Renal cortex interstitium (tissue), 11 donors: ENCODE results near the gene DNAH7. TPM values are rescaled to one million over a fixed set of nuclear protein-coding genes. Genes with fewer than 3 reads are reported as not detected.

Experiments used
- DNase-seq, 11 donors: peaks; one replicate each; pipeline ENCODE4 v3.0.0-alpha.2; 2013; ENCODE audit warnings: low read depth in 9 of 11, low spot score in 4 of 11; ENCODE audit errors: extremely low read depth in 1 of 11
- polyA plus RNA-seq, 3 donors: library from polyadenylated mRNA; unstranded; fragments of 120-200 nt; gene quantifications; one replicate each; pipeline ENCODE4 v1.2.1, GENCODE V29; 2013; ENCODE audit not compliant: insufficient read length in 3 of 3

DNAH7 gene
- polyA plus RNA-seq, 3 donors: 6.5 to 9.7 (median 8.9) TPM

GRCh38 chr2:195768431-195768830 lies 300.2 kb downstream of the DNAH7 start:
- no peak for DNase-seq

GRCh38 chr2:195766691-195767090 lies 301.9 kb downstream of the DNAH7 start:
- no peak for DNase-seq

GRCh38 chr2:195763866-195764265 lies 304.8 kb downstream of the DNAH7 start:
- DNase-seq: no peak

- no peak for DNase-seq
These were observed 308.8 kb downstream of the DNAH7 start for GRCh38 chr2:195759877-195760276.

GRCh38 chr2:195758846-195759245 lies 309.8 kb downstream of the DNAH7 start:
- DNase-seq: no peak

- DNase-seq: no peak
These were observed 312.3 kb downstream of the DNAH7 start for GRCh38 chr2:195756218-195756942.

GRCh38 chr2:195741191-195741590 lies 327.4 kb downstream of the DNAH7 start:
- no peak for DNase-seq

- no peak for DNase-seq
These were observed 330.9 kb downstream of the DNAH7 start for GRCh38 chr2:195737511-195738325.

GRCh38 chr2:195735347-195735746 lies 333.3 kb downstream of the DNAH7 start:
- DNase-seq: no peak

GRCh38 chr2:195734931-195735330 lies 333.7 kb downstream of the DNAH7 start:
- DNase-seq: no peak

GRCh38 chr2:195734395-195734794 lies 334.2 kb downstream of the DNAH7 start:
- no peak for DNase-seq

- DNase-seq: no peak
These were observed 334.8 kb downstream of the DNAH7 start for GRCh38 chr2:195733831-195734230.

GRCh38 chr2:195732574-195732973 lies 336.1 kb downstream of the DNAH7 start:
- DNase-seq: peak in 8 of 11 donors; percentile 11 to 37 (median 24)

- no peak for DNase-seq
These were observed 337.7 kb downstream of the DNAH7 start for GRCh38 chr2:195730912-195731311.

GRCh38 chr2:195727106-195727505 lies 341.5 kb downstream of the DNAH7 start:
- DNase-seq: no peak

- DNase-seq: no peak
These were observed 346.6 kb downstream of the DNAH7 start for GRCh38 chr2:195722075-195722474.

GRCh38 chr2:195721042-195721441 lies 347.6 kb downstream of the DNAH7 start:
- no peak for DNase-seq

GRCh38 chr2:195716466-195716865 lies 352.2 kb downstream of the DNAH7 start:
- no peak for DNase-seq

GRCh38 chr2:195711478-195711877 lies 357.2 kb downstream of the DNAH7 start:
- no peak for DNase-seq
